IPS-18a (cell line): ENCODE measurements around the gene RGS3.

ENCODE experiments used
- H3K27ac ChIP-seq: one replicate; pipeline ENCODE4 v1.5.1; 2013; ENCODE audit warnings: low read length
- H3K27me3 ChIP-seq: one replicate; pipeline ENCODE4 v1.6.1; 2013; ENCODE audit warnings: mild to moderate bottlenecking, low read length; ENCODE audit not compliant: control insufficient read depth, insufficient read depth
- H3K36me3 ChIP-seq: one replicate; pipeline ENCODE4 v1.6.1; 2013; ENCODE audit warnings: low read depth, low read length; ENCODE audit not compliant: control insufficient read depth
- H3K4me1 ChIP-seq: one replicate; pipeline ENCODE4 v1.6.1; 2013; ENCODE audit warnings: low read depth, low read length; ENCODE audit not compliant: control insufficient read depth
- H3K4me3 ChIP-seq: one replicate; pipeline ENCODE4 v1.5.1; 2013; ENCODE audit warnings: low read length
- H3K9ac ChIP-seq: one replicate; pipeline ENCODE4 v1.6.1; 2013; ENCODE audit warnings: mild to moderate bottlenecking, low read length, moderate library complexity
- H3K9me3 ChIP-seq: one replicate; pipeline ENCODE4 v1.6.1; 2013; ENCODE audit warnings: low read depth, low read length; ENCODE audit not compliant: control insufficient read depth

Gene RGS3

DNA sequence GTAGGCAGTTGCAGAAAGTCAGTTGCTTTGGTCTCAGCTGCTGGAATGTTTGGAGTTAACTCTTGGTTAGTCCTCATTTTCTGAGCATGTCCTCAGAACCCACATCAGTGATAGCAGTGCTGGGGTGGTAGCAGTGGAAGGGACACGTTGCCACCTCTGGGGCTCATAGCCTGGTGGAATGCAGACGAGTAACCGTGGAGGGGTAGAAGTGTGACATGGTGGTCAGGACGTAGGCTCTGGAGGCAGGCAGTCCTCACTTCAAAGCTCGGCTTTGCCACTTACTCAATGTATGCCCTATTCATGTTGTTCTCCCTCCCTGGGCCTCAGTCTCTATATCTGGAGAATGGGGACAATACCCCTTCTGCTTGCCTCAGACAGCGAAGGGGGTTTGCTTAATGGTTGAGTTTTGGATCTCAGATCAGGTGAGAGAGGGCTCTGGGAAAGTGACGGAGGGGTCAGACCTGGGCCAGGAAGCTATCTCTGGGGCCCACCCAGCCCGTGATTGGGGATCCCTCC, 62.8 kb downstream of the RGS3 start:
- Histone ChIP-seq H3K9me3 (no peaks in the 10 kb centered on the region), H3K4me3 (no peak overlapping the region), H3K27ac (no peak overlapping the region), H3K36me3 (no peaks in the 10 kb centered on the region), H3K27me3 (no peaks in the 10 kb centered on the region), H3K9ac (no peak overlapping the region), H3K4me1 (no peaks in the 10 kb centered on the region)

- Histone ChIP-seq H3K4me1 (no peaks in the 10 kb centered on the region), H3K27me3 (no peaks in the 10 kb centered on the region), H3K9me3 (no peaks in the 10 kb centered on the region), H3K9ac (no peak overlapping the region), H3K27ac (no peak overlapping the region), H3K4me3 (no peak overlapping the region), H3K36me3 (no peaks in the 10 kb centered on the region)
These were observed 63.3 kb downstream of the RGS3 start for GRCh38 chr9:113526841-113527240.

GRCh38 chr9:113528088-113528487, 64.6 kb downstream of the RGS3 start:
- H3K9me3 ChIP-seq, result no peaks in the 10 kb centered on the region
- H3K36me3 ChIP-seq, result no peaks in the 10 kb centered on the region

DNA sequence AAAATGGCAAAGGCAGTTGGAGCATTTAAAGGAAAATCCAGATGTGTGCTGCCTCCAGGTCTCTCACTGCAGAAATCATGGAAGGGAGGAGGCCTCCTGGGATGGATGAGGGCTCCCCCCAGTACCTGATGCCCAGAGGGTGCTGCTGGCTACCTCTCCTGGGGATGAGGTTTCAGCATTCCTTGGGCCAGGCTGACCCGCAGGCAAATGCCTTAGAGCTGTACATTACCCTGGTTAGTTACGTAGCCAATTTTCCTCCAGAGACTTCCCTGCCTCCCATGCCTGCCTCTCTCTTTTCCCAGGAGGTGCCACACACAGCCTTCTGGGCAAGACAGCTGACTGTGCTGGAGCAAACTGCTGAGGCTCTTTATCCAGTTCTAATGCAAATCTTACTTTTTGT, 65.3 kb downstream of the RGS3 start:
- no peaks in the 10 kb centered on the region for H3K27me3 ChIP-seq
- H3K4me3 ChIP-seq, result no peak overlapping the region
- no peaks in the 10 kb centered on the region for H3K4me1 ChIP-seq
- no peaks in the 10 kb centered on the region for H3K9me3 ChIP-seq
- H3K9ac ChIP-seq, result no peak overlapping the region
- H3K36me3 ChIP-seq, result no peaks in the 10 kb centered on the region
- H3K27ac ChIP-seq, result no peak overlapping the region

More at GRCh38 chr9:113528088-113528487, 64.6 kb downstream of the RGS3 start:
- Histone ChIP-seq H3K27me3 (no peaks in the 10 kb centered on the region), H3K9ac (no peak overlapping the region), H3K27ac (no peak overlapping the region), H3K4me3 (no peak overlapping the region), H3K4me1 (no peaks in the 10 kb centered on the region)

DNA sequence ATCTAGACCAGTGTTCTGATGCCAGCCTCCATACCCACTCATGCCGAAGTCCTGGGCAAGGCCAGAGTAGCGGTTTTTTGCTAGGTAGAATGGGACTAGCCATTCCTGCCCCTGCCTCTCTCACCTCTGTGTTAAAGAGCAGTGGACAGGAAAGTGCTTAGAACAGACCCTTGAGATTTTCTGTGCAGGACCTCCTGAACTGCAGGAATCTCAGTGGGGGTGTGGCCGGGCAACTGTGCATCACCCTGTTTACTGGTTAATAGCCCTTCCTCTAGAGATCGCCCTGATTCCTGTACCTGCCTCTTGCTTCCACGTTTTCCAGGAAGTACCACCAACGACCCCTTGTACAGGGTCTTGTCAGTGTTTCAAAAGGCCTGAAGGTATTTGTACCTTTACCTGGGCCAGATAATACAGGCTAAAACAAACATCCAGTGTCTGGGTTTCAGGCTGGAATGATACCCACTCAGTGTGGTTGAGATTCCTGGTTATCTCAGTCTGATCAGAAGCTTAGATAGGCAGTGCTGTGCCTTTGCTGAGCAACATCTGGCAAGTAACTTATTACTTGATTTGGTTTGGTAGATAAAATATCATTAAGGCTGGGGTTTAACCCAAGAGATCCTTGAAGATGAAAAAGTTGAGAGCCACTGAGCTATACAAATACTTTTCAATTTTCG, 65.9 kb downstream of the RGS3 start:
- Histone ChIP-seq H3K36me3 (no peaks in the 10 kb centered on the region), H3K9me3 (no peaks in the 10 kb centered on the region), H3K4me3 (no peak overlapping the region)

GRCh38 chr9:113530022-113530635, 66.6 kb downstream of the RGS3 start:
- H3K4me1 ChIP-seq, result no peaks in the 10 kb centered on the region
- no peaks in the 10 kb centered on the region for H3K27me3 ChIP-seq
- H3K9me3 ChIP-seq, result no peaks in the 10 kb centered on the region
- no peak overlapping the region for H3K9ac ChIP-seq
- no peaks in the 10 kb centered on the region for H3K36me3 ChIP-seq
- H3K4me3 ChIP-seq, result no peak overlapping the region
- no peak overlapping the region for H3K27ac ChIP-seq

More for the DNA sequence above, 65.9 kb downstream of the RGS3 start:
- Histone ChIP-seq H3K4me1 (no peaks in the 10 kb centered on the region), H3K27ac (no peak overlapping the region), H3K9ac (no peak overlapping the region), H3K27me3 (no peaks in the 10 kb centered on the region)

DNA sequence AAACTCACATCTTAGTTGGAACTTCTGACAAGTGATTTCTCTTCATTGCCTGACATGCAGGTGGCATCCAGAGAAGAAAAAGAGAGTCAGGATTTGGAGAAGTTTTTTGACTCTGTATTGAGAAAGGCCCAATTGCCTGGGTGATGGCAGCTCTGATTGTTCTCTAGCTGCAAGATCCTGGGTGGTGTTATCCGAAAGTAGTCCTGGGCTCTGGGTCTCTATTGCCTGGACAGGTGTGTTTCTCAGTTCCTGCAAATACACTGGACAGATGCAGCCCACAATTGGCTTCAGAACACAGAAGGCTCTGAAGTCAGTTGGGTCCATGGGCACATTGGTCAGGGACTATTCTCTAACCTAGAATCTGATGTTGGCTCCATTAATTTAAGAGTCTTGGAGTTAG, 67.4 kb downstream of the RGS3 start:
- H3K9me3 ChIP-seq, result no peaks in the 10 kb centered on the region
- no peak overlapping the region for H3K9ac ChIP-seq
- no peaks in the 10 kb centered on the region for H3K27me3 ChIP-seq
- no peaks in the 10 kb centered on the region for H3K4me1 ChIP-seq
- no peaks in the 10 kb centered on the region for H3K36me3 ChIP-seq
- no peak overlapping the region for H3K27ac ChIP-seq
- H3K4me3 ChIP-seq, result no peak overlapping the region

DNA sequence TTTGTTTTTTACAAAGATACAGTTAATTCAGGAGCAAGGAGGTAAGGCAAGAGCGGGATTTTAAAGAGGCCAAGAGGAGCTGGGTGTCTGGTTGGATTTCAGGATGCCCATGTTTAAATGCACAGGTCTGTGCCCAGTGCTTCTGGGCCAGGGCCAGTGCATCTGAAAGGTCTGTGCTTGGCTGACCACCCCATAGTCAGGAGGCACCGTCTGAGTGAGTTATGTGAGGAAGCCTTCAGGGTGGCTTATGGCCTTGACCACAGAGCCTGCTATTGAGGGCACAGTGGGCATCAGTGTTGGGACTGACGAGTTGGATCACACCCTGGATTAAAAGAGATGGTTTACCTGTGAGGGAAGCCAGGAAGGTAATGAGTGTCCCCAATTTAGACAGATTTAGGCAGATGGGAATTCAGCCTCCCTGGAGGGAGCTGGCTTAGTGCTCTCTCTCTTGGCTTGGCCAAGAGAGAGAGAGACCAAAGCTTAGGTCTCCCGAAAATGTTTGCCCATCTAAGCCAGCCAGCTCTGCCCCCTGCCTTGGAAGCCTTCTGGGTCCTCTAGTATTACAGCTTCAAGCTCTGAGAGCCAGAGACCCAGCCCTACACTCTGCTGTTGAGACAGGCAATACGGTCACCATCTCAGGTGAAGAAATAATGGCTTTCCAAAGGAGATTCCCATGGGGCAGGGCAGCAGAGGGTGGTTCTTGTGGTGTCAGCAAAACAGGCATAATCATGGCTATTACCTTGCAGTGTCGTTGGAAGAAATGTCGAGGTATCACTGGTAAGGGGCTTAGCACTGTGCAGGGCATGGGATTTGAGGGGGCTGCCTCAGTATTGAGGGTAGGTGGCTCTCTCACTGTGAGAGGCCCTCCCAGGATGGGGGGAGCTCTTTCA, 68.6 kb downstream of the RGS3 start:
- no peaks in the 10 kb centered on the region for H3K36me3 ChIP-seq
- no peaks in the 10 kb centered on the region for H3K9me3 ChIP-seq

GRCh38 chr9:113532809-113533190, 69.3 kb downstream of the RGS3 start:
- H3K27me3 ChIP-seq, result no peaks in the 10 kb centered on the region
- H3K4me1 ChIP-seq, result no peaks in the 10 kb centered on the region
- no peaks in the 10 kb centered on the region for H3K36me3 ChIP-seq
- no peak overlapping the region for H3K9ac ChIP-seq
- no peak overlapping the region for H3K4me3 ChIP-seq
- H3K27ac ChIP-seq, result no peak overlapping the region
- no peaks in the 10 kb centered on the region for H3K9me3 ChIP-seq

More for the DNA sequence above, 68.6 kb downstream of the RGS3 start:
- Histone ChIP-seq H3K27ac (no peak overlapping the region), H3K27me3 (no peaks in the 10 kb centered on the region), H3K4me1 (no peaks in the 10 kb centered on the region), H3K4me3 (no peak overlapping the region), H3K9ac (no peak overlapping the region)

DNA sequence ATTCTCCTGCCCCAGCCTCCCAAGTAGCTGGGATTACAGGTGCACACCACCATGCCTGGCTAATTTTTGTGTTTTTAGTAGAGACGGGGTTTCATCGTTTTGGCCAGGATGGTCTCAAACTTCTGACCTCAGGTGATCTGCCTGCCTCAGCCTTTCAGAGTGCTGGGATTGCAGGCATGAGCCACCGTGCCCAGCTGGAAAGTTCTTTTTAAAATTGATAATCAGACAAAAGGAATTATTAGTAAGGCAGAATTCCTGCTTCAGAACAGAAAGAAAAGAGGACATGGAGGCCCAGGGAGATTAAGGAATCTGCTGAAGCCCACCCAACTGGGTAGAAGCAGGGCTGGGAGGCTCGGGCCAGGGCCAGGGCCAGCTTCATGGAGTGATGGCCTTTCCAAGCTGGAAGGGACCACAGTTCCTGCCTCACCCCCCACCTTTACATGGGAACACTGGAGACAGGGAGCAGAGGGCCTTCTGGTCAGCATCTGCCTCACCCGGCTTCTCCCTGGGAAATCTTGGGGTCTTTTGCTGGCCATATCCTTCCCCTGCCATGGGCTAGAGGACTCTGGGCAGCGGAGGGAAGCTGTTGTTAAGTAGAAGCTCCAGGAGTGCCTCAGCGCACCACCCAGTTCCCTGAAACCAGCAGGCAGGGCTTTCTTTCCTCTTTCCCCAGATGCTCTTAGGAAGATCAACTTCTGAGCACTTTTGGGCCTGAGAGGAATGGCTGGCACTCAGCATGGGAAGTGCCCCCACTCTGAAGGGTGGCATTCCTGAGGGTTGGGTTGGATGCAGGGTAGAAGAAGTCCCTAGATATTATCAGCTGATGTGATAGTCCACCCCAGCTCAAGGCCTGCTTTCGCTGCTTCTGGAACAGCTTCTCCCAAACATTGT, 70.1 kb downstream of the RGS3 start:
- Histone ChIP-seq H3K27ac (no peak overlapping the region), H3K4me3 (no peak overlapping the region), H3K36me3 (no peaks in the 10 kb centered on the region), H3K9me3 (no peaks in the 10 kb centered on the region), H3K27me3 (no peaks in the 10 kb centered on the region), H3K4me1 (no peaks in the 10 kb centered on the region), H3K9ac (no peak overlapping the region)

GRCh38 chr9:113535756-113536155, 72.2 kb downstream of the RGS3 start:
- no peak overlapping the region for H3K27ac ChIP-seq
- no peaks in the 10 kb centered on the region for H3K27me3 ChIP-seq
- no peak overlapping the region for H3K4me3 ChIP-seq
- H3K9me3 ChIP-seq, result no peaks in the 10 kb centered on the region
- no peaks in the 10 kb centered on the region for H3K4me1 ChIP-seq
- no peak overlapping the region for H3K9ac ChIP-seq
- H3K36me3 ChIP-seq, result no peaks in the 10 kb centered on the region
